Right lobe of liver (tissue), 6 donors: ENCODE results near the gene CDH13. TPM values are rescaled to one million over a fixed set of nuclear protein-coding genes. Genes with fewer than 3 reads are reported as not detected.
A peak's percentile ranks its signal among the peaks of the same experiment; 100 is the strongest.

Experiments used
- ATAC-seq, 4 donors: fragments of 200-7000 bp; cut with Tn5 transposase; one replicate each; pipeline ENCODE4 v1.9.1; 2020; ENCODE audit warnings: mild to moderate bottlenecking in 4 of 4, moderate library complexity in 4 of 4
- DNase-seq, 3 donors: peaks; one replicate each; pipeline ENCODE4 v3.0.0-alpha.2; 2020
- H3K27ac ChIP-seq, 3 donors: fragments of 200-600 bp; one replicate each; pipeline ENCODE4 v1.8.0; 2022
- H3K27me3 ChIP-seq, 2 donors: fragments of 200-600 bp; one replicate each; pipeline ENCODE4 v1.8.0; 2022
- H3K36me3 ChIP-seq, 4 donors: fragments of 200-600 bp; sonication (generic) in 1 of 4; one replicate each; pipeline versions ENCODE4 v1.5.1 to v1.8.0; 2017 to 2022; ENCODE audit warnings: control low read depth in 1 of 4
- H3K4me1 ChIP-seq, 4 donors: fragments of 200-600 bp; sonication (generic) in 1 of 4; one replicate each; pipeline versions ENCODE4 v1.5.1 to v1.8.0; 2017 to 2022; ENCODE audit warnings: control low read depth in 1 of 4
- H3K4me3 ChIP-seq, 3 donors: fragments of 200-600 bp; one replicate each; pipeline ENCODE4 v1.8.0; 2022
- H3K9me3 ChIP-seq, 4 donors: fragments of 200-600 bp; sonication (generic) in 1 of 4; one replicate each; pipeline versions ENCODE4 v1.5.1 to v1.8.0; 2017 to 2022; ENCODE audit warnings: control low read depth in 1 of 4
- CTCF ChIP-seq, 4 donors: fragments of 200-600 bp in 3 of 4; fragments of 450-650 bp in 1 of 4; IDR thresholded peaks; one replicate each; pipeline versions ENCODE4 v1.5.1 to v1.8.0; 2016 to 2022; ENCODE audit warnings: antibody characterized with exemption in 4 of 4, mild to moderate bottlenecking in 2 of 4
- POLR2A ChIP-seq: fragments of 450-650 bp; IDR thresholded peaks from one replicate; pipeline ENCODE4 v1.6.1; 2017; ENCODE audit warnings: antibody characterized with exemption, mild to moderate bottlenecking
- WGBS: methylation state at CpG from one replicate; pipeline ENCODE4 v1.1.6; 2018; ENCODE audit warnings: low coverage, low lambda C conversion rate; ENCODE audit not compliant: insufficient coverage; ENCODE audit errors: missing lambda C conversion rate; 5-methylcytosine and 5-hydroxymethylcytosine counted together
- intact Hi-C, 2 donors: fragments of 100-400 bp; cut with DNase I; formaldehyde crosslinking; loops; one replicate each; pipeline versions ENCODE4 v1.11.2 to v1.14.1; 2022
- total RNA-seq, 6 experiments: library from RNA; depleted of rRNA in 2 of 6; stranded (reverse); fragments of >200 nt in 2 of 6; fragmentation: NEBNext Ultra II Directional in 3 of 6; extraction: Animal tissue kit (Norgen Biotek cat#: 25700) in 3 of 6; gene quantifications; one replicate each; pipeline versions ENCODE4 v1.1.0 to v1.2.4, GENCODE V29; 2016 to 2023
- donor health status: DM: no; HTN: yes; CAD: no.
- donor health status: DM: no; HTN: no; CAD: no.
- donor health status: DM: no; HTN: no; CAD: no.
- donor health status: DM: no; HTN: yes; CAD: no.
- donor health status: DM: no; HTN: yes; CAD: no.

The CDH13 gene
- total RNA-seq, 6 experiments from 2014 or later: 0.13 to 4.6 (median 0.49) TPM

- no peak for DNase-seq
- no peak for ATAC-seq
- no peaks in the 10 kb centered on the region for H3K36me3 ChIP-seq
- H3K4me3 ChIP-seq: no peak overlapping the region
- 60% methylated on average over 2 of the region's 3 CpGs for WGBS
- no peaks in the 10 kb centered on the region for H3K9me3 ChIP-seq
- no peak overlapping the region for H3K27ac ChIP-seq
- TF ChIP-seq POLR2A (no peak), CTCF (IDR thresholded peaks at IDR 0.05) (no peak)
- intact Hi-C loops: no loop called here
- H3K4me1 ChIP-seq: no peaks in the 10 kb centered on the region
- no peaks in the 10 kb centered on the region for H3K27me3 ChIP-seq
Observed at GRCh38 chr16:82668094-82668493, 41.3 kb downstream of the CDH13 start.

- H3K27ac ChIP-seq: no peak overlapping the region
- H3K4me3 ChIP-seq: no peak overlapping the region
- no peaks in the 10 kb centered on the region for H3K27me3 ChIP-seq
- intact Hi-C loops: no loop called here
- ATAC-seq: no peak
- no peak for DNase-seq
- no peaks in the 10 kb centered on the region for H3K36me3 ChIP-seq
- no peaks in the 10 kb centered on the region for H3K4me1 ChIP-seq
- H3K9me3 ChIP-seq: no peaks in the 10 kb centered on the region
- WGBS: 82% methylated on average over 3 of the region's 3 CpGs
- TF ChIP-seq CTCF (IDR thresholded peaks at IDR 0.05) (peak in 2 of 4 donors; percentile 11 to 12), POLR2A (no peak)
Observed at GRCh38 chr16:82671741-82672140, 45.0 kb downstream of the CDH13 start.

- no peak for DNase-seq
- Histone ChIP-seq H3K4me1 (no peaks in the 10 kb centered on the region), H3K9me3 (no peaks in the 10 kb centered on the region), H3K36me3 (no peaks in the 10 kb centered on the region), H3K27ac (no peak overlapping the region), H3K4me3 (no peak overlapping the region), H3K27me3 (no peaks in the 10 kb centered on the region)
- no peak for ATAC-seq
- TF ChIP-seq CTCF (IDR thresholded peaks at IDR 0.05): no peak
- TF ChIP-seq POLR2A: no peak
- WGBS: no CpG with 5 or more reads among the region's 3 CpGs
- intact Hi-C loops: no loop called here
Observed at GRCh38 chr16:82672676-82673075, 45.9 kb downstream of the CDH13 start.

GRCh38 chr16:82675300-82675699, 48.5 kb downstream of the CDH13 start:
- ATAC-seq (no peak), DNase-seq (no peak)
- H3K27ac ChIP-seq: no peak overlapping the region
- TF ChIP-seq POLR2A: no peak
- TF ChIP-seq CTCF (IDR thresholded peaks at IDR 0.05): no peak
- 76% methylated on average over 3 of the region's 3 CpGs for WGBS
- H3K4me1 ChIP-seq: no peaks in the 10 kb centered on the region
- intact Hi-C loops: no loop called here
- no peaks in the 10 kb centered on the region for H3K27me3 ChIP-seq
- H3K36me3 ChIP-seq: no peaks in the 10 kb centered on the region
- no peaks in the 10 kb centered on the region for H3K9me3 ChIP-seq
- no peak overlapping the region for H3K4me3 ChIP-seq

- TF ChIP-seq CTCF (IDR thresholded peaks at IDR 0.05) (no peak), POLR2A (no peak)
- no peak for DNase-seq
- no peaks in the 10 kb centered on the region for H3K9me3 ChIP-seq
- no peaks in the 10 kb centered on the region for H3K4me1 ChIP-seq
- no peak overlapping the region for H3K27ac ChIP-seq
- no peak overlapping the region for H3K4me3 ChIP-seq
- no peaks in the 10 kb centered on the region for H3K27me3 ChIP-seq
- 44% methylated on average over 10 of the region's 11 CpGs for WGBS
- no peak for ATAC-seq
- intact Hi-C loops: no loop called here
- no peaks in the 10 kb centered on the region for H3K36me3 ChIP-seq
Observed at GRCh38 chr16:82681592-82681991, 54.8 kb downstream of the CDH13 start.
